ENCODE measurements around the gene NETO2.
"Not testable (repeated sequence)": the region's sequence is repeated elsewhere in the genome, so short reads cannot be mapped to it uniquely, and the experiment has no call there.

Gene NETO2

GRCh38 chr16:47136099-47136842 is 7.5 kb downstream of the NETO2 start:
- FAIRE-seq = no peak
- no peak for DNase-seq (ENCODE audit: insufficient read length, low spot score)

GRCh38 chr16:47134550-47134949 is 9.2 kb downstream of the NETO2 start:
- no peak for FAIRE-seq
- DNase-seq (ENCODE audit: insufficient read length, low spot score) = no peak

DNA sequence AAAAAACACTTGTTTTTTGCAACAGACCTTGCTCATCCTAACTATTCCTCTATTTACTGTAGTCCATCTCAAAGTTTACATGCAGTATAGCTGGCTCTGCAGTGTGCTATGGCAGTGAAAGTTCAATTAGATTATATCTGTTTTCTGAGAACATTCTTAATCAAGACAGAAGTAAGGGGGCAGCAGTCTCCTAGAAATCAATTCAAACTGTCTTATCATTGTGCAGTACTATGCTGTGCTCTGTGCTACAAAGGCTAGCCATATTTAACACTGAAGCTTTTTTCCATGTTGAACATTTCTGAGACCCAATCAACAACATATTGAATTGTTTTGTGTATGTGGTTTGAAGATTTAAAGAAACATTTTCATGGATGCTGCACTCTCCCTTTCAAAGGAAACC is 11.4 kb downstream of the NETO2 start:
- FAIRE-seq (no peak), DNase-seq (ENCODE audit: insufficient read length, low spot score) (no peak)

GRCh38 chr16:47129755-47130435 is 13.8 kb downstream of the NETO2 start:
- FAIRE-seq = no peak
- no peak for DNase-seq (ENCODE audit: insufficient read length, low spot score)

- FAIRE-seq (no peak), DNase-seq (ENCODE audit: insufficient read length, low spot score) (no peak)
These were observed 16.2 kb downstream of the NETO2 start for GRCh38 chr16:47127541-47127940.

DNA sequence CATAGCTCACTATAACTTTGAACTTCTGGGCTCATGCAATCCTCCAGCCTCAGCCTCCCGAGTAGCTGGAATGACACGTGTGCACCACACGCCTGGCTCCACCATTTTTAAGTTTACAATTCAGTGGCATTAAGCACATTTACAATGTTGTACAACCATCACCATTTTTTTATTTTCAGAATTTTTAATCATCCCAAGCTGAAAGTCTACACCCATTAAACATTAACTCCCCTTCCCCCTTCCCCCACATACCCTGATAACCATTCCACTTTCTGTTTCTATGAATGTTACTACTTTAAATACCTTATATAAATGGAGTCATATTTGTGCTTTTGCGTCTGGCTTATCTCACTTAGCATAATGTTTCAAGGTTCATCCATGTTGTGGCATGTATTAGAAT is 18.0 kb downstream of the NETO2 start:
- FAIRE-seq = no peak
- no peak for DNase-seq (ENCODE audit: insufficient read length, low spot score)

DNA sequence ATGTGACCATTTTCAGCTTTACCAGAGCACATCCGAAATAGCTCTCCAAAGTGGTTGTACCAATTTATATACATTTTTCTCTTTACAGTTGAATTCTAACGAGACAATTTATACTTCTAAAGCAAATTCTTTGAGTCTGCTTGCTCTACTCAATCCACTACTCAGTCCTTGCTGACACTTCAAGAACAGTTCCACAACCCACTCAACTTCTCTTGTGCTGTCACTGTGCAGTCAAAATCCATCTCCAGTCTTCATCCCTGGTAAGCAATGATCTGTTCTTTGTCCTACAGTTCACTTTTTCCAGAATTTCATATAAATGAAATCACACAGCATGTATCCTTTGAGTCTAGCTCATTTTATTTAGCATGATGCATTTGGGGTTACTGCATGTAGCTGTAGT is 30.6 kb downstream of the NETO2 start:
- DNase-seq (ENCODE audit: insufficient read length, low spot score) (no peak), FAIRE-seq (no peak)

DNA sequence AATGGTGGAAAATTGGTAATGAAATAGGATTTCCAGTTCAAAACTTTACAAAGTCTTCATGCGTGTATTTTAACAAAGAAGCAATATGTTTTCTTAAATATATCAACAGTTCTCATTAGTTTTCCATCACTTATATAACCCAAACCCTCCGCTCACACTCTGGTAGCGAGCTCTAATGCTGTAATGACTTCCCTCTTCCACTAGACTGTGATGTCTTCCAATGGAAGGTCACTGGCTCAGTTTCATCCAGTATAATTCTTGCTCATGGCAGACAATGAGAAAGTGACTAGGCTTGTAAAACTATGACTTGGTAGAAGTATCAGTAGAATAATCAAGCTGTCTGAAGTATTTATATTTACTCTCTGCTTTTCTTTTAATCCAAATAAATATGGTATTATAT is 32.8 kb downstream of the NETO2 start:
- no peak for DNase-seq (ENCODE audit: insufficient read length, low spot score)
- no peak for FAIRE-seq

GRCh38 chr16:47109361-47109760 is 34.4 kb downstream of the NETO2 start:
- FAIRE-seq (no peak), DNase-seq (ENCODE audit: insufficient read length, low spot score) (no peak)

DNA sequence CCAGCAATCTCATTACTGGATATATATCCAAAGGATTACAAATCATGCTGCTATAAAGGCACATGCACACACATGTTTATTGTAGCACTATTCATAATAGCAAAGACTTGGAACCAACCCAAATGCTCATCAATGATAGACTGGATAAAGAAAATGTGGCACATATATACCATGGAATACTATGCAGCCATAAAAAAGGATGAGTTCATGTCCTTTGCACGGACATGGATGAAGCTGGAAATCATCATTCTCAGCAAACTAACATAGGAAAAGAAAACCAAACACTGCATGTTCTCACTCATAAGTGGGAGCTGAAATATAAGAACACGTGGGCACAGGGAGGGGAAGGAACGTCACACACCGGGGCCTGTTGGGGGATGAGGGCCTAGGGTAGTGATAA is 40.8 kb downstream of the NETO2 start:
- not testable (repeated sequence) for FAIRE-seq

DNA sequence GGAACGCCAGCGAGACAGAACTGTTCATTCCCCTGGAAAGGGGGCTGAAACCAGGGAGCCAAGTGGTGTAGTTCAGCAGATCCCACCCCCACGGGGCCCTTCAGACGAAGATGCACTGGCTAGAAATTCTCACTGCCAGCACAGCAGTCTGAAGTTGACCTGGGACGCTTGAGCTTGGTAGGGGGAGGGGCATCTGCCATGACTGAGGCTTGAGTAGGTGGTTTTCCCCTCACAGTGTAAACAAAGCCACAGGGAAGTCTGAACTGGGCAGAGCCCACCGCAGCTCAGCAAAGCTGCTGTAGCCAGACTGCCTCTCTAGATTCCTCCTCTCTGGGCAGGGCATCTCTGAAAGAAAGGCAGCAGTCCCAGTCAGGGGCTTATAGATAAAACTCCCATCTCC is 46.6 kb downstream of the NETO2 start:
- DNase-seq (ENCODE audit: insufficient read length, low spot score); FAIRE-seq: not testable (repeated sequence)

More for the DNA sequence above, 40.8 kb downstream of the NETO2 start:
- not testable (repeated sequence) for DNase-seq (ENCODE audit: insufficient read length, low spot score)

- no peak for DNase-seq (ENCODE audit: insufficient read length, low spot score)
- FAIRE-seq = no peak
These were observed 47.4 kb downstream of the NETO2 start for GRCh38 chr16:47096297-47096696.

DNA sequence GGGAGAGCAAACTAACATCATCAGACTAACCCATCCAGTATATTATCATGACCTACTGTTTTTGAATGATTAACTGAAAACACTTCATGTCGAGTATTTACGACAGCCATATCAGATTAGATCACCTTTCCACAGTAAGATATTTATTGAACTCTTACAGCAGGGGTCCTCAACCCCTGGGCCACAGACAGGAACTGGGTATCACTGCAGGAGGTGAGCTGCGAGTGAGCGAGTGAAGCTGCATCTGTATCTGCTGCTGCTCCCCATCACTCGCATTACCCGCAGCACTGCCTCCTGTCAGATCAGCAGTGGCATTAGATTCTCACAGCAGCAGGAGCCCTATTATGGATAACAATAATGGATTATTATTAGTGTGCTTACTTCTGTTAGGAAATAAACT is 59.5 kb downstream of the NETO2 start:
- FAIRE-seq (no peak), DNase-seq (ENCODE audit: insufficient read length, low spot score) (no peak)

- FAIRE-seq (no peak), DNase-seq (ENCODE audit: insufficient read length, low spot score) (no peak)
These were observed 61.5 kb downstream of the NETO2 start for GRCh38 chr16:47082099-47082865.

DNA sequence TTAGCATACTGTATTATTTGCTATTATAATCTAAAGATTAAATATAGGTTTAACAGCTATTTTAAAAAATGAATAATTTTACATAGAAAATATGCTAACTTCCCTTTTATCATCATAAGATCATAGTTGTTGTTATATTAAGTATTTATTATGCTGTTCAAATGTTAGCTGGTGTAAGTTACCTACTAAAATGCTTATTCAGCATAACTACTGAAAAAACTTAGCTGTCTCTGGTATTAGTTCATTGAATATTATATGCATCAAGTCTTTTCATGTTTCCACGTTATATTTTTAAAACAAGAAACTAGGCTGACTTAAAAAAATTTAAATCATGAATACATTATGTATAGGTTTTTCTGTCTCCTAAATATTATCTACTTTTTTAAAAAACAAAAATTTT is 62.6 kb downstream of the NETO2 start:
- FAIRE-seq (no peak), DNase-seq (ENCODE audit: insufficient read length, low spot score) (no peak)

- DNase-seq (ENCODE audit: insufficient read length, low spot score) (no peak), FAIRE-seq (no peak)
These were observed 63.9 kb downstream of the NETO2 start for GRCh38 chr16:47079860-47080259.

GRCh38 chr16:47073223-47074155 is 70.3 kb downstream of the NETO2 start:
- DNase-seq (ENCODE audit: insufficient read length, low spot score) (no peak), FAIRE-seq (no peak)

DNA sequence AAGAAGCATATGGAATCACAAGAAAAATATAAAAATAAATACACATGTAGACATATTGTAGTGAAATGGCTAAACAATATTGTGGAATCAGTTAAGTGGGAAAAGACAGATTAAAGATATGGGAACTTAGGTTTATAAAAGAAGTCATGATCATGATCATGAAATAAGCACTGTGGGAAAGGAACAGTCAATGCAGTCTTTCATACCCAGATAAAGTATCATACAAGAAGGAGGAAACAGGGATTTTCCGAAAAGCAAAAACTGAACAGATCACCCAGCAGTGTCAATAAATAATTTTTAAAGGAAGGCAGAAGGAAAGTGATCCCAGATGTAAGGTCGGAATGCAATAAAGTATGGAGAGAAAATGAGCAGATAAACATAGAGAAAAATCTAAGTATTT is 71.6 kb downstream of the NETO2 start:
- FAIRE-seq (no peak), DNase-seq (ENCODE audit: insufficient read length, low spot score) (no peak)

DNA sequence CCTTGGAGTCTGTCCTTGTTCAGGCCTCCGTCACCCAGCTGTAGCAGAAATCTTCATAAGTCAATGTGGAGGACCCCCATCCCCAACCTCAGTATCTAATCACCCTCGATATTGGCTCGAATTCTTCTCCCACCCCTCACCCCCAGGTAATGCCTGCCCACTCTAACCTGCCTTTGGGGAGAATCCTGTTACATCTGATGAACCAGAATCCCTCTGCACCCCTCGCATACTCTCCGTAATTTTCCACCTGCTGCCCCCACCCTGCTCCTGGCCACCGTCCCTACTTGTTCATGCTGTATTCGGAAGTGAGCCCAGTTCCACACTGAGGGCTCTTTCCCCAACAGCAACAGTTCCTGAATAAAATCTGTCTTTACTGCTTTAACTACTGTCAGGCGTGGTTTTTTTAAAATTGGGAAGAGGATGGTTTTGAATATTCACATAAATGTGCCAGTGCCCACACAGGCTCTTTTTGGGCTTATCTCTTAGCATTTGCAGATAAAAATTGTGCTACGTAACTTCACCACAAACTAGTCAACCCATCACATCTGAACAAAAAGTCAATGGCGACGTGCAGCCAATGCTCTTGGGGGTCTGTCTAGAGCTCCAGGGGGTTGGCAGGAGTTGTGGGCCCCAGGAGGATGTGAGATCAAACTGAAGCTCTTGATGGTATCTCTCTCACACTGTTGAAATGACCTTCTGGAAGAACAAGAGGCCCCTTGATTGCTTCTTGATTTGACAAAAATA is 73.7 kb downstream of the NETO2 start:
- no peak for FAIRE-seq

DNA sequence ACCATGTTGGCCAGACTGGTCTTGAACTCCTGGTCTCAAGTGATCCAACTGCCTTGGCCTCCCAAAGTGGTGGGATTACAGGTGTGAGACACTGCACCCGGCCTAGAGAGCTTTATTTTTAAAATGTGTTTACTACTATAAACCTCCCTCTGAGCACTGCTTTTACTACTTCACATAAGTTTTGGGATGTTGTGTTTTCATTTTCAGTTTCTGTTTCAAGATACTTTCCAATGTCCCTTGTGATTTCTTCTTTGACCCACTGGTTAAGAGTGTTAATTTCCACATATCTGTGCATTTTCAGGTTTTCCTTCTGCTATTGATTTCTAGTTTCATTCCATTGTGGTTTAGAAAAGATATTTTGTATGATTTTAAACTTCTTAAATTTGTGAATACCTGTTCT is 74.4 kb downstream of the NETO2 start:
- DNase-seq (ENCODE audit: insufficient read length, low spot score) (no peak), FAIRE-seq (no peak)

More for the DNA sequence above, 73.7 kb downstream of the NETO2 start:
- DNase-seq (ENCODE audit: insufficient read length, low spot score) = no peak
